Thymus (tissue), 11 donors: Measurements from ENCODE around the gene RCAN1. TPM values are rescaled to one million over a fixed set of nuclear protein-coding genes. Genes with fewer than 3 reads are reported as not detected.

Source experiments
- DNase-seq, 9 donors: peaks; one replicate each; pipeline ENCODE4 v3.0.0-alpha.2; 2013; ENCODE audit warnings: low spot score in 9 of 9, low read depth in 6 of 9, missing footprints in 1 of 9
- H3K27ac ChIP-seq, 2 donors: one replicate each; pipeline ENCODE4 v1.5.1; 2013; ENCODE audit warnings: control low read depth in 1 of 2, low read depth in 1 of 2, low read length in 1 of 2, mild to moderate bottlenecking in 1 of 2, moderate library complexity in 1 of 2
- H3K27me3 ChIP-seq, 2 donors: one replicate each; pipeline ENCODE4 v1.5.1; 2013; ENCODE audit warnings: low read length in 1 of 2; ENCODE audit not compliant: control insufficient read depth in 2 of 2, insufficient read depth in 1 of 2
- H3K36me3 ChIP-seq, 2 donors: one replicate each; pipeline ENCODE4 v1.5.1; 2013; ENCODE audit warnings: low read length in 1 of 2, mild to moderate bottlenecking in 1 of 2, moderate library complexity in 1 of 2; ENCODE audit not compliant: control insufficient read depth in 2 of 2, insufficient read depth in 2 of 2
- H3K4me1 ChIP-seq, 2 donors: one replicate each; pipeline ENCODE4 v1.5.1; 2013; ENCODE audit warnings: low read length in 2 of 2; ENCODE audit not compliant: control insufficient read depth in 2 of 2, insufficient read depth in 2 of 2
- H3K4me3 ChIP-seq, 2 donors: one replicate each; pipeline ENCODE4 v1.5.1; 2013; ENCODE audit warnings: low read length in 2 of 2, control low read depth in 1 of 2, mild to moderate bottlenecking in 1 of 2
- H3K9me3 ChIP-seq, 2 donors: one replicate each; pipeline ENCODE4 v1.5.1; 2013; ENCODE audit warnings: low read length in 1 of 2, mild to moderate bottlenecking in 1 of 2; ENCODE audit not compliant: control insufficient read depth in 2 of 2, insufficient read depth in 1 of 2
- WGBS: extraction: QIAGEN DNeasy Blood & Tissue Kit; methylation state at CpG from one replicate; pipeline ENCODE4 v1.1.7; 2013; 5-methylcytosine and 5-hydroxymethylcytosine counted together
- polyA plus RNA-seq: library from polyadenylated mRNA; stranded (reverse); fragments of 200-250 nt; gene quantifications from one replicate; pipeline ENCODE4 v1.2.3, GENCODE V29; 2013
- total RNA-seq: library from RNA; stranded (reverse); fragments of 120-200 nt; gene quantifications from one replicate; pipeline ENCODE4 v1.2.4, GENCODE V29; 2013
- donor health status: healthy.

The RCAN1 gene
- total and polyA plus RNA-seq, 2 donors = 37.9 to 41.7 TPM

- Histone ChIP-seq H3K4me1 (peaks cover 0 to 16% of the 10 kb centered on the region in 2 donors), H3K27me3 (no peaks in the 10 kb centered on the region), H3K4me3 (no peak overlapping the region), H3K36me3 (peaks cover 0 to 2% of the 10 kb centered on the region in 2 donors), H3K9me3 (peaks cover 0 to 4% of the 10 kb centered on the region in 2 donors), H3K27ac (no peak overlapping the region)
- no peak for DNase-seq
- 94% methylated on average over 9 of the region's 9 CpGs for WGBS
These were observed 25.2 kb downstream of the RCAN1 start for GRCh38 chr21:34589511-34590282.

DNA sequence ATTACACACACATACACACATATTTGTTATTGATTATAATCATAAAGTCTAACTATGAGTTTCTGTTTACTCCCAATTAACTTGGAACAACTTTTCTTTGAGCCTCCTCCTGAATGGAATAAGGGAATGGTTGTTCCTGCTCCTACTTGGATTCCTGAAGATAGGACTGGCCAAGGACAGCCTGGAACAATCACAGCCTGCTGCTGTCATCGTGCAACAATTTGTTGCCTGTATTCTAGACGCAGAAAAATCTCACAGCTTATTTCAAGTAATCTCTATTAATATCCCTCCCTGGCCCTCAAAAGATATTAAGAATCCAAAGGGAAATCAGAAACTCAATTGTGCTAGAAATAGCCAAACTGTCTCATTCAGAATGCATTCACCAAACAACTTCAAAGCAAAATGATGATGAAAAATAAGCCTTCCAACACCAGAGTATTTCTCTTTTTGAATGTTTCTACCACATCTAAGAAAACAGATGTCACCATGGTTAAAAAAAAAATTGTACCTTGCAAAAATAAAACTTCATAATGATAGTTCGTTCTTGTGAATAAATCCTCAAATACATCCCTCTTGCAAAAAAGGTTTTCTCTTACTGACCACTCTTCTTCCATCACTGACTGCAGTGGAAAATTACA, 30.9 kb downstream of the RCAN1 start:
- no peaks in the 10 kb centered on the region for H3K27me3 ChIP-seq

DNA sequence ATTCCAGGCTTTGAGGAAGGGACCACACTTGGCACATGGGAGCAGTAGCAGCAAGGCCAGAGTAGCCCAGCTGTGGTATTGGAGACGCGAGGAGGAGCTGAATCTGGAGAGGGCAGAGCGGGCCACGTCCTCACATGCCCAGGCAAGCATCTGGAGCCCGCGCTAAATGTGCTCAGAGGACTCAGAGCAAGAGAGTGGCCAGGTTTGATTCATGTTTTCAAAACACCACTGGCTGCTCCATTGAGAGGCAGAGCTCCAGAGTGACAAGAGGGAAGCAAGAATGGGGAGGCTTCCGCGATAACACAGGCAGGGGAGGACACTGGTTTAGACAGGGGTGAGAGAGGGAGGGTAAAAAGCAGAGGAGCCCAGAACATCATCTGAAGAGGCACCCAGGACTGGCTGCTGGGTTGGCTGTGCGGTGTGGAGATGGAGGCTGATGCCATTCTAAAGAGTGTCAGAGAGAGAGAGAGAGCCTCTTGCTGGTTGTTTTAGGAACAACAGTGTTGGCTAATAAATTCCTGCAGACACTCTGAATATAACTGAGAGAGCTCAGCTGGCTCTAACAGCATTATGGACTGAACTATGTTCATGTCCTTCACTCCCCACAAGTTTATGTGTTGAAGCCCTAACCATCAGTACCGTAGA, 32.3 kb downstream of the RCAN1 start:
- Histone ChIP-seq H3K27ac (no peak overlapping the region), H3K27me3 (no peaks in the 10 kb centered on the region), H3K36me3 (peaks cover 2 to 3% of the 10 kb centered on the region in 2 donors), H3K9me3 (peaks cover 0 to 6% of the 10 kb centered on the region in 2 donors), H3K4me1 (peaks cover 7 to 19% of the 10 kb centered on the region in 2 donors), H3K4me3 (no peak overlapping the region)
- DNase-seq = peak in 1 of 9 donors; percentile 23
- 88% methylated on average over 10 of the region's 10 CpGs for WGBS

More for the DNA sequence above, 30.9 kb downstream of the RCAN1 start:
- peaks cover 0 to 6% of the 10 kb centered on the region in 2 donors for H3K9me3 ChIP-seq
- WGBS = 61% methylated on average over 3 of the region's 3 CpGs
- no peak overlapping the region for H3K27ac ChIP-seq
- peak in 1 of 9 donors; percentile 39 for DNase-seq
- no peak overlapping the region for H3K4me3 ChIP-seq
- peaks cover 2% of the 10 kb centered on the region in 2 donors for H3K36me3 ChIP-seq
- peaks cover 7 to 19% of the 10 kb centered on the region in 2 donors for H3K4me1 ChIP-seq

GRCh38 chr21:34580181-34580700, 34.7 kb downstream of the RCAN1 start:
- no peak overlapping the region for H3K4me3 ChIP-seq
- H3K4me1 ChIP-seq = peaks cover 7 to 19% of the 10 kb centered on the region in 2 donors
- no peaks in the 10 kb centered on the region for H3K27me3 ChIP-seq
- WGBS = 94% methylated on average over 9 of the region's 9 CpGs
- H3K36me3 ChIP-seq = peaks cover 2 to 7% of the 10 kb centered on the region in 2 donors
- peaks cover 0 to 3% of the 10 kb centered on the region in 2 donors for H3K9me3 ChIP-seq
- no peak overlapping the region for H3K27ac ChIP-seq
- no peak for DNase-seq

GRCh38 chr21:34579411-34579810, 35.5 kb downstream of the RCAN1 start:
- H3K36me3 ChIP-seq = peaks cover 2 to 7% of the 10 kb centered on the region in 2 donors
- 98% methylated on average over 1 of the region's 1 CpG for WGBS
- H3K27me3 ChIP-seq = no peaks in the 10 kb centered on the region
- no peak for DNase-seq
- H3K4me3 ChIP-seq = no peak overlapping the region
- H3K9me3 ChIP-seq = peaks cover 0 to 3% of the 10 kb centered on the region in 2 donors
- peaks cover 7 to 20% of the 10 kb centered on the region in 2 donors for H3K4me1 ChIP-seq
- no peak overlapping the region for H3K27ac ChIP-seq

GRCh38 chr21:34576041-34576511, 38.8 kb downstream of the RCAN1 start:
- Histone ChIP-seq H3K27me3 (no peaks in the 10 kb centered on the region), H3K27ac (no peak overlapping the region), H3K4me1 (peaks cover 0 to 3% of the 10 kb centered on the region in 2 donors), H3K4me3 (no peak overlapping the region), H3K36me3 (peaks cover 2 to 7% of the 10 kb centered on the region in 2 donors), H3K9me3 (no peaks in the 10 kb centered on the region)
- WGBS = 92% methylated on average over 5 of the region's 5 CpGs
- no peak for DNase-seq

DNA sequence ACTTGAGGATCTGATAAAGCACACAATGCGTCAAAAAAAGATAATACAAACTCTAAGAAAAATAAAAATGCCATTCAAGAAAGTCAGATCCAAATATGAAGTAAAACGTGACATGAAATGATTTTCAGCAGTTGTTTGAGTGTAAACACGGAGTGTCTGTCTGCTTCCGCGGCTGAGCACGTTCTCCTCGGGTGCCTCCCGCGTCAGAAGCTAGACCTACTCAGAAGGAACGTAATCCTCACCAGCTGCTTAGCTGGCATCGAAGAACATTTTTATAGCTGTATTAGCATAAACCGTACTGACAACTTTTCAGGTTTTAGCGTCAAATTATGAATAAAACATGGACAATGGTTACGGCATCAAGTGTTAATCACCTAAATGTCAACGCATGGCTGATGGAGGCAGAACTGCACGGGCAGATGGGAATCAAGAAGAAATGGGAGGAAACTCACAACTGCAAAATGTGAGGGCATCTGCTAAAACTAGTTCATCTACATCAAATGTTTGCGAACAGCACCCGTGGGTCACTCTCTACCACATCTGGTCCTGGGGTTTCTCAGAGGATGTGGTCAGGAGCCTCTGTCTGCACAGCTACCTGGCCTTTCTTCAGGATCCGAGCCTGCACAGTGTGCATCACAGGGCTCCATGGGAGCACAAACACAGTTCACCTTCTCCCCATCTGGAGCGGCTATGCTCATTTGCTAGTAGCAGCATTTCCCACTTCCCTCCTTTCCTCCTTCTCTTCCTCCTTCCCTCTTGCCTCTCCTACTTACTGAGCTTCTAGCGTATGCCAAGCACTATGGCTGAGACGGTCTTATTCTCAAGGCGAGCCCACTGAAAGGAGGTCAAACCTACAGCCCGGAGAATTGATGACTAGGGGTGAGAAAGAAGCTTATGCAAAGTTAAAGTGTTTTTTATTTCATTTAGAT, 40.0 kb downstream of the RCAN1 start:
- no peaks in the 10 kb centered on the region for H3K27me3 ChIP-seq
- no peak overlapping the region for H3K4me3 ChIP-seq
- peaks cover 0 to under 1% of the 10 kb centered on the region in 2 donors for H3K9me3 ChIP-seq
- H3K4me1 ChIP-seq = peaks cover 0 to 3% of the 10 kb centered on the region in 2 donors
- H3K36me3 ChIP-seq = peaks cover 0 to 7% of the 10 kb centered on the region in 2 donors
- WGBS = 90% methylated on average over 24 of the region's 24 CpGs
- H3K27ac ChIP-seq = no peak overlapping the region
- no peak for DNase-seq

DNA sequence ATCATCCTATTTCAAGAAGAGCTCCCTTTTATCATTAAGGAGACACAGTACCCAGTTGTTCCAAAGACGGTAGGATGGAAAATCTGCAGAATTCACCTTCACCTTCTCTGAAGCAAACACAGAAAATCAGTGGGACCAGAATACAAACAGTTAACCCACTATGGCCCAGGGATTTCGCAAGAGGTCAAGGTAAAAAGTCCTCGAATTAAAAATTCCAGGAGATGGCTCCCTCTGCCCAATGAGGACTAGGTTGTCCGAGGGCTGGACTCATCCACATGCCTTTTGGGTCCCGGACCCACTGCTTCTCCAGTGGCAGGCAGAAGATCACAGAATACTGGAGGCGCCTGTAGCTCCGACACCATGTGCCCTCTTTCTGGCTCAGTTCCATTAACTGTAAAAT, 42.9 kb downstream of the RCAN1 start:
- peaks cover 0 to 2% of the 10 kb centered on the region in 2 donors for H3K9me3 ChIP-seq
- peaks cover 0 to 3% of the 10 kb centered on the region in 2 donors for H3K4me1 ChIP-seq
- WGBS = 92% methylated on average over 7 of the region's 7 CpGs
- H3K27me3 ChIP-seq = no peaks in the 10 kb centered on the region
- DNase-seq = no peak
- H3K36me3 ChIP-seq = peaks cover 4 to 7% of the 10 kb centered on the region in 2 donors
- H3K27ac ChIP-seq = no peak overlapping the region
- H3K4me3 ChIP-seq = no peak overlapping the region
